ENCODE results near the gene CFAP77. TPM values are rescaled to one million over a fixed set of nuclear protein-coding genes. Genes with fewer than 3 reads are reported as not detected.

The CFAP77 gene
- total and polyA plus RNA-seq, 4 donors = 4.9 to 12.8 (median 6.2) TPM

GRCh38 chr9:132591244-132591643, 181.2 kb downstream of the CFAP77 start:
- Histone ChIP-seq H3K4me3 (no peak overlapping the region), H3K9ac (ENCODE audit: insufficient read depth in 1 of 2, low read length in 2 of 2) (no peak overlapping the region), H3K27ac (ENCODE audit: low read depth in 1 of 2, low read length in 1 of 2) (no peak overlapping the region), H3K4me1 (ENCODE audit: control insufficient read depth in 5 of 5, insufficient read depth in 5 of 5, low read length in 5 of 5) (peaks cover 0 to 6% (median 0%) of the 10 kb centered on the region in 5 donors), H3K9me3 (ENCODE audit: control insufficient read depth in 4 of 4, insufficient read depth in 3 of 4, low read length in 3 of 4) (peaks cover 0 to 5% (median 0%) of the 10 kb centered on the region in 4 donors), H3K27me3 (ENCODE audit: control insufficient read depth in 3 of 3, insufficient read depth in 3 of 3, low read length in 2 of 3) (peaks cover 13 to 59% (median 52%) of the 10 kb centered on the region in 3 donors), H3K36me3 (ENCODE audit: control insufficient read depth in 4 of 4, insufficient read depth in 4 of 4, low read length in 4 of 4) (peaks cover 0 to 12% (median 6%) of the 10 kb centered on the region in 4 donors)
- DNase-seq (no peak), ATAC-seq (ENCODE audit: insufficient read depth, low FRiP score) (no peak)
- WGBS, 2 donors = 21 to 31% methylated on average over 6 of the region's 6 CpGs
- no peak for TF ChIP-seq CTCF (IDR thresholded peaks at IDR 0.05; ENCODE audit: control extremely low read depth, extremely low read depth)

GRCh38 chr9:132591751-132592314, 181.8 kb downstream of the CFAP77 start:
- no peak for TF ChIP-seq CTCF (IDR thresholded peaks at IDR 0.05; ENCODE audit: control extremely low read depth, extremely low read depth)
- peaks cover 0 to 15% (median 6%) of the 10 kb centered on the region in 4 donors for H3K36me3 ChIP-seq (ENCODE audit: control insufficient read depth in 4 of 4, insufficient read depth in 4 of 4, low read length in 4 of 4)
- H3K4me1 ChIP-seq (ENCODE audit: control insufficient read depth in 5 of 5, insufficient read depth in 5 of 5, low read length in 5 of 5) = peaks cover 0 to 6% (median 0%) of the 10 kb centered on the region in 5 donors
- no peak overlapping the region for H3K9ac ChIP-seq (ENCODE audit: insufficient read depth in 1 of 2, low read length in 2 of 2)
- peaks cover 0 to 3% (median 0%) of the 10 kb centered on the region in 4 donors for H3K9me3 ChIP-seq (ENCODE audit: control insufficient read depth in 4 of 4, insufficient read depth in 3 of 4, low read length in 3 of 4)
- WGBS, 2 donors = 54 to 60% methylated on average over 9 of the region's 9 CpGs
- DNase-seq (no peak), ATAC-seq (ENCODE audit: insufficient read depth, low FRiP score) (no peak)
- H3K27ac ChIP-seq (ENCODE audit: low read depth in 1 of 2, low read length in 1 of 2) = no peak overlapping the region
- no peak overlapping the region for H3K4me3 ChIP-seq
- peaks cover 13 to 53% (median 46%) of the 10 kb centered on the region in 3 donors for H3K27me3 ChIP-seq (ENCODE audit: control insufficient read depth in 3 of 3, insufficient read depth in 3 of 3, low read length in 2 of 3)

- ATAC-seq (ENCODE audit: insufficient read depth, low FRiP score) (no peak), DNase-seq (no peak)
- Histone ChIP-seq H3K4me3 (no peak overlapping the region), H3K36me3 (ENCODE audit: control insufficient read depth in 4 of 4, insufficient read depth in 4 of 4, low read length in 4 of 4) (peaks cover 0 to 20% (median 8%) of the 10 kb centered on the region in 4 donors), H3K9me3 (ENCODE audit: control insufficient read depth in 4 of 4, insufficient read depth in 3 of 4, low read length in 3 of 4) (peaks cover 0 to 3% (median 0%) of the 10 kb centered on the region in 4 donors), H3K9ac (ENCODE audit: insufficient read depth in 1 of 2, low read length in 2 of 2) (no peak overlapping the region), H3K27ac (ENCODE audit: low read depth in 1 of 2, low read length in 1 of 2) (no peak overlapping the region), H3K4me1 (ENCODE audit: control insufficient read depth in 5 of 5, insufficient read depth in 5 of 5, low read length in 5 of 5) (peaks cover 0 to 4% (median 0%) of the 10 kb centered on the region in 5 donors), H3K27me3 (ENCODE audit: control insufficient read depth in 3 of 3, insufficient read depth in 3 of 3, low read length in 2 of 3) (peaks cover 13 to 48% (median 43%) of the 10 kb centered on the region in 3 donors)
- WGBS, 2 donors = 75 to 83% methylated on average over 8 of the region's 8 CpGs
- no peak for TF ChIP-seq CTCF (IDR thresholded peaks at IDR 0.05; ENCODE audit: control extremely low read depth, extremely low read depth)
Measured at GRCh38 chr9:132592451-132592850, 182.4 kb downstream of the CFAP77 start.

Measured in lung (tissue), 12 donors.